ENCODE results near the gene FLVCR1.

DNA sequence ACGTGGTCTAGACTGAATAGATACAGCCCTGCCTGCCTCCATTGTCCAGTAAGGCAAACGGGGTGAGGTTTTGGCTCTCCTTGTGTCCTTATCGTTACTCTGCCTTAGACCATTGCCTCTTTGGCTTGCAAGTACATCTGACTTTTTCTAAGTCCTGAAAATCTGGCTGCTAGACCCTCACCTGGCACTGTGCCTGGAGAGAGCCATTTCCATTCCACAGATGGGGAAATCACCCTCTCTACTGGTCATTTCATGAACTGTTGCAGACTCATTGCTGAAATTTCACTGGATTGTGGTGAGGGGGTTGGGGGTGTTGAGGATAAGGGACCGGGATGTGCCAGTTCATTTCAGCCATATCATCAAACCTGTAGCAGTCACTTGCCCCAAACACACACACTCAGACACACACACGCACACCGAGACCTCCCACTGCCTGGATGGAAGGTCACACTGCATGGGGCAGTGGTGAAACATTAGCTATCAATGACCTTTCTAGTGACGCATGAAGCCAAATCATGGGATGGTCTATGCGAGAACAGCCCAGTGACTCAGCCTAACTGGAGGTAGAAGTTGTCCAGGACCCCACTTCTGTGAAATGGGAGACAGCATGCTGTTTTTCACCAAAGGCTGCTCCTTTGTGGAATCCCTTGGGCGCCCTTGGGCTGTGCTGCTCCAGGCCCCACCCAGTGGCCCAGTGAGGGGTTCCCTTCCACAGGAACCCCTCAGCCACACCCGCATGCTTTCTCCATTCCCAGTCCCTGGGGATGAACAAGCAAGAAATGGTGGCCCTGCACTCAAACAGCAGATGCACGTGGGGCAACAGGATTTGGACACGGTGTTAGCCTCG lies 57.4 kb downstream of the FLVCR1 start:
- TF ChIP-seq CTCF (IDR thresholded peaks at IDR 0.05 in 8 of 11, conservative IDR thresholded peaks at IDR 0.05 in 3 of 11) (no peak), POLR2A (IDR thresholded peaks at IDR 0.05) (no peak)

All from spleen (tissue), 7 donors.